Neutrophil (primary cell): ENCODE measurements around the gene RPL22L1.
"Not testable (repeated sequence)": the region's sequence is repeated elsewhere in the genome, so short reads cannot be mapped to it uniquely, and the experiment has no call there.

Experiments used
- H3K27ac ChIP-seq: fragments of 200-600 bp; sonication (generic); 2 replicates; pipeline ENCODE4 v1.5.1; 2016; ENCODE audit warnings: mild to moderate bottlenecking, moderate library complexity
- H3K27me3 ChIP-seq: fragments of 200-600 bp; sonication (generic); 2 replicates; pipeline ENCODE4 v1.6.0; 2016; ENCODE audit warnings: mild to moderate bottlenecking
- H3K36me3 ChIP-seq: fragments of 200-600 bp; sonication (generic); 2 replicates; pipeline ENCODE4 v1.5.1; 2017
- H3K4me1 ChIP-seq, 2 experiments: fragments of 200-600 bp in 1 of 2; sonication (generic) in 1 of 2; 1 replicate in 1 of 2; 2 replicates in 1 of 2; pipeline versions ENCODE4 v1.5.1 to v1.6.1; 2013 to 2016; ENCODE audit warnings: low read depth in 1 of 2, low read length in 1 of 2, mild to moderate bottlenecking in 1 of 2, moderate library complexity in 1 of 2; ENCODE audit not compliant: control insufficient read depth in 1 of 2, insufficient read depth in 1 of 2
- H3K4me3 ChIP-seq, 2 experiments: fragments of 200-600 bp in 1 of 2; sonication (generic) in 1 of 2; 1 replicate in 1 of 2; 2 replicates in 1 of 2; pipeline ENCODE4 v1.5.1; 2013 to 2016; ENCODE audit warnings: low read depth in 1 of 2, low read length in 1 of 2, mild to moderate bottlenecking in 1 of 2, moderate library complexity in 1 of 2
- H3K9me3 ChIP-seq: fragments of 200-600 bp; sonication (generic); 2 replicates; pipeline ENCODE4 v1.5.1; 2016
- TF ChIP-seq, protein P1 (sequence below): fragments of 200-600 bp; sonication (generic); IDR thresholded peaks from 2 replicates; pipeline ENCODE4 v1.5.1; 2016; ENCODE audit warnings: antibody characterized with exemption

Gene RPL22L1

DNA sequence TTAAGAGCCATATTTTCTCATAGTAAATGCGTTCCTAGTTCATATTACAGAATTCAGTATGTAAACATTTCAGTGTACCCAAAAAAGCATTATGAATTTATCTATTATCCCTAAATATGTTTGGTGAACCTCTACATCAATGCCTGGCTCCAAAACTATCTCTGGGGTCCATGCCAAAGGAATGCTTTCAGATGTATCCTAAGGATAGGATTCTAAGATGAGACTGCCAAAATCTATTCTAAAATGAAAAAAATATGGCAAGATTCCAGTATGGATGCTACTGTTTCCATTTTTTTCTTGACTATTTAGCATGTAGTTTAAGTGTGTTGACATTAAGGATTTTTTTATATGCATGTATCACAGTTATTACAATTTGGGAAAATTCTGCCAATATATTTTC is 19.6 kb upstream of the RPL22L1 start:
- Histone ChIP-seq H3K36me3 (no peaks in the 10 kb centered on the region), H3K9me3 (no peaks in the 10 kb centered on the region), H3K27me3 (peaks cover 5% of the 10 kb centered on the region), H3K4me3 (no peak overlapping the region), H3K27ac (no peak overlapping the region), H3K4me1 (no peaks in the 10 kb centered on the region)
- TF ChIP-seq, protein P1, sequence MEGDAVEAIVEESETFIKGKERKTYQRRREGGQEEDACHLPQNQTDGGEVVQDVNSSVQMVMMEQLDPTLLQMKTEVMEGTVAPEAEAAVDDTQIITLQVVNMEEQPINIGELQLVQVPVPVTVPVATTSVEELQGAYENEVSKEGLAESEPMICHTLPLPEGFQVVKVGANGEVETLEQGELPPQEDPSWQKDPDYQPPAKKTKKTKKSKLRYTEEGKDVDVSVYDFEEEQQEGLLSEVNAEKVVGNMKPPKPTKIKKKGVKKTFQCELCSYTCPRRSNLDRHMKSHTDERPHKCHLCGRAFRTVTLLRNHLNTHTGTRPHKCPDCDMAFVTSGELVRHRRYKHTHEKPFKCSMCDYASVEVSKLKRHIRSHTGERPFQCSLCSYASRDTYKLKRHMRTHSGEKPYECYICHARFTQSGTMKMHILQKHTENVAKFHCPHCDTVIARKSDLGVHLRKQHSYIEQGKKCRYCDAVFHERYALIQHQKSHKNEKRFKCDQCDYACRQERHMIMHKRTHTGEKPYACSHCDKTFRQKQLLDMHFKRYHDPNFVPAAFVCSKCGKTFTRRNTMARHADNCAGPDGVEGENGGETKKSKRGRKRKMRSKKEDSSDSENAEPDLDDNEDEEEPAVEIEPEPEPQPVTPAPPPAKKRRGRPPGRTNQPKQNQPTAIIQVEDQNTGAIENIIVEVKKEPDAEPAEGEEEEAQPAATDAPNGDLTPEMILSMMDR = no peak

DNA sequence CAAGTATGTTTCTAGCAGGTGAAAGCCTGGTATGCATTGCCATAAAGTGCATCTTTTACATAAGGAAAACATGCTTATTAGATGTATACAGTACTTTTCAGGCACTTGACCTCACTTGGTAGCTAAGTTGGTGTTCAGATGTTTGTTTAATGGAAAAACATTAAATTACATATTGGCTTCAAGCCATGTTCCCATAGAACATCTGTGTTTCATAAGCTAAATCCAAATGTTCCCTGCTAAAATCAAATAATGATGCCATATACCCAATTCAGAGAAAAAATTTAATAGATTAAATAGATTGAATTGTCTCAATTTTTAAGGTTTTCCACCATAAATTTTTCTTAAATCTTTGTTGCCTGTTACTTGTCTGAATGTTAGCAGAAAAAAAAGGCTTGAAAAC is 19.1 kb upstream of the RPL22L1 start:
- peaks cover 5% of the 10 kb centered on the region for H3K27me3 ChIP-seq
- H3K9me3 ChIP-seq = no peaks in the 10 kb centered on the region
- TF ChIP-seq, protein P1 = no peak
- H3K36me3 ChIP-seq = no peaks in the 10 kb centered on the region
- no peak overlapping the region for H3K4me3 ChIP-seq
- no peaks in the 10 kb centered on the region for H3K4me1 ChIP-seq
- H3K27ac ChIP-seq = no peak overlapping the region

DNA sequence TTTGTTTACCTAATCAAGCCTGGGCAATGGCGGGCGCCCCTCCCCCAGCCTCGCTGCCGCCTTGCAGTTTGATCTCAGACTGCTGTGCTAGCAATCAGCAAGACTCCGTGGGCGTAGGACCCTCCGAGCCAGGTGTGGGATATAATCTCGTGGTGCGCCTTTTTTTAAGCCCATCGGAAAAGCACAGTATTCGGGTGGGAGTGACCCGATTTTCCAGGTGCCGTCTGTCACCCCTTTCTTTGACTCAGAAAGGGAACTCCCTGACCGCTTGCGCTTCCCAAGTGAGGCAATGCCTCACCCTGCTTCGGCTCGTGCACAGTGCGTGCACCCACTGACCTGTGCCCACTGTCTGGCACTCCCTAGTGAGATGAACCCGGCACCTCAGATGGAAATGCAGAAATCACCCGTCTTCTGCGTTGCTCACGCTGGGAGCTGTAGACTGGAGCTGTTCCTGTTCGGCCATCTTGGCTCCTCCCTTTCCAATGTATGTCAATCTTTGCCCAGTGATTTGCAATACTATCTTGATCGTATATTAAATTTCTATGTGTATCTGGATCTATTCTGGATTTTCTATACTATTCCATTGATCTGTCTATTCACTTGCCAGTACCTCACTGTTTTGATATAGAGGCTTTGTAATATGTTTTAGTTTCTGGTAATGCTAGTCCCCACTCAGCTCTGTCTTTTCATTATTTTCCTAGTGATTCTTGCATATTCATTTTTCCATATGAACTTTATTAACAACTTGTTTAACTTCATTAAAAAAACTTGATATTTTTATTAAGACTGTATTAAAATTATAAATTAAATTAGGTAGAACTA is 14.3 kb upstream of the RPL22L1 start:
- not testable (repeated sequence) for H3K27me3 ChIP-seq, H3K4me1 ChIP-seq

DNA sequence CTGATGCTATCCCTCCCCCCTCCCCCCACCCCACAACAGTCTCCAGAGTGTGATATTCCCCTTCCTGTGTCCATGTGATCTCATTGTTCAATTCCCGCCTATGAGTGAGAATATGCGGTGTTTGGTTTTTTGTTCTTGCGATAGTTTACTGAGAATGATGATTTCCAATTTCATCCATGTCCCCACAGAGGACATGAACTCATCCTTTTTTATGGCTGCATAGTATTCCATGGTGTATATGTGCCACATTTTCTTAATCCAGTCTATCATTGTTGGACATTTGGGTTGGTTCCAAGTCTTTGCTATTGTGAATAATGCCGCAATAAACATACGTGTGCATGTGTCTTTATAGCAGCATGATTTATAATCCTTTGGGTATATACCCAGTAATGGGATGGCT is 8.7 kb upstream of the RPL22L1 start:
- H3K36me3 ChIP-seq, H3K27ac ChIP-seq, H3K9me3 ChIP-seq, H3K27me3 ChIP-seq, H3K4me1 ChIP-seq, H3K4me3 ChIP-seq: not testable (repeated sequence)

More for the DNA sequence above, 14.3 kb upstream of the RPL22L1 start:
- not testable (repeated sequence) for H3K27ac ChIP-seq, H3K36me3 ChIP-seq, H3K4me3 ChIP-seq, H3K9me3 ChIP-seq

DNA sequence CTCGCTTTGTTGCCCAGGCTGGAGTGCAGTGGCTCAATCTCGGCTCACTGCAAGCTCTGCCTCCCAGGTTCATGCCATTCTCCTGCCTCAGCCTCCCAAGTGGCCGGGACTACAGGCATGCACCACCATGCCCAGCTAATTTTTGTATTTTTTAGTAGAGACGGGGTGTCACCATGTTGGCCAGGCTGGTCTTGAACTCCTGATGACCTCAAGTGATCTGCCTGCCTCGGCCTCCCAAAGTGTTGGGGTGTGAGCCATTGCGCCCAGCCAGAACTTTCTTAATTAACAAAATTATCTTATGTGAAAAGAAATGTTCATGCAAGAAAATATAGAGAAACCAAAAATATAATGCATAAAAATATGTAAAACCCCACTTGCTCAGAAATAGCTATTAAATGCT is 7.3 kb upstream of the RPL22L1 start:
- not testable (repeated sequence) for H3K4me3 ChIP-seq, H3K36me3 ChIP-seq, H3K9me3 ChIP-seq, H3K4me1 ChIP-seq, H3K27ac ChIP-seq, H3K27me3 ChIP-seq

DNA sequence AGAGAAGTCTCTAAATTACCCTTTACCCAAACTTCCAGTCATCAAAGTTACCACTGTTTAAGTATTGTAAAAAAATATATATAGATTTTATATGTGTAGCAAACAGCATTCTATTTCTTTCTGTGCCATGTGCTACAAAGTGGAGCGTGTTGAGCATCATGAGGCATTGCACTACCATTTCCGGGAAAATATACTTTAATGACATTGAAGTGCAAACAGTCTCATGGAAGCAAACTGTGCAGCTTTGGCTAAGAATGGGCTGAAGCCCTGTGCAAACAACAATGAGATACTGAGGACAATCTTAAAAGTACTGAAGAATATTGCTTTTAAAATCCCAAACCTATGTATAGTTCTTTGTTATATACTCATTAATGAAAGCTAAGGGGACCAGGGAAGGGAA is 6.5 kb upstream of the RPL22L1 start:
- TF ChIP-seq, protein P1 = no peak
- Histone ChIP-seq H3K27me3 (no peaks in the 10 kb centered on the region), H3K4me3 (no peak overlapping the region), H3K4me1 (no peaks in the 10 kb centered on the region), H3K36me3 (no peaks in the 10 kb centered on the region), H3K9me3 (no peaks in the 10 kb centered on the region), H3K27ac (no peak overlapping the region)

DNA sequence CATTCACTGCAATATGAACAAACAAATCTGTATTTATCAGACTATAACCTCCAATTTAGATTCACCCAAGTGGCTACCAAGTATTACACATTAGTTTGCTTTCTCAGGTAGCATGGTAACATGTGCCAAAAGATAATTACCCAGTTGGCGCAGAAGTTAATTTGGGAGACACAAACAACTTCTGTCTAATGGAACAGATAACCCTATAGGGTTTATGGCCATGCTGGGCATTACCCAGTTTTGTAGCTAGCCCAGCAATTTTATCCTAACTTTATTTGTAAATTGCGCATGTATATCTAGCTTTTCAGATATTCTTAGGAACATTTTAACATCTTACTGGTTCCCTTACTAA is 780 bp downstream of the RPL22L1 start:
- Histone ChIP-seq H3K4me1 (peaks cover 29 to 34% of the 10 kb centered on the region in 2 experiments), H3K36me3 (peaks cover 17% of the 10 kb centered on the region), H3K27me3 (no peaks in the 10 kb centered on the region), H3K4me3 (peak overlapping the region; percentile 73 to 89), H3K9me3 (no peaks in the 10 kb centered on the region), H3K27ac (peak overlapping the region; percentile 83)
- TF ChIP-seq, protein P1 = no peak
